Ureter (tissue), 1 donor: ENCODE data around the gene PXYLP1. TPM values are rescaled to one million over a fixed set of nuclear protein-coding genes. Genes with fewer than 3 reads are reported as not detected.
"Not testable (repeated sequence)": the region's sequence is repeated elsewhere in the genome, so short reads cannot be mapped to it uniquely, and the experiment has no call there.

Experiments used
- DNase-seq: peaks from one replicate; pipeline ENCODE4 v3.0.0-alpha.2; 2020; ENCODE audit warnings: low spot score
- total RNA-seq: library from RNA; stranded (reverse); gene quantifications from one replicate; pipeline ENCODE4 v1.2.4, GENCODE V29; 2023
- donor health status: DM: yes; HTN: yes; CAD: no.

Gene PXYLP1
- total RNA-seq, result 26.3 TPM

DNA sequence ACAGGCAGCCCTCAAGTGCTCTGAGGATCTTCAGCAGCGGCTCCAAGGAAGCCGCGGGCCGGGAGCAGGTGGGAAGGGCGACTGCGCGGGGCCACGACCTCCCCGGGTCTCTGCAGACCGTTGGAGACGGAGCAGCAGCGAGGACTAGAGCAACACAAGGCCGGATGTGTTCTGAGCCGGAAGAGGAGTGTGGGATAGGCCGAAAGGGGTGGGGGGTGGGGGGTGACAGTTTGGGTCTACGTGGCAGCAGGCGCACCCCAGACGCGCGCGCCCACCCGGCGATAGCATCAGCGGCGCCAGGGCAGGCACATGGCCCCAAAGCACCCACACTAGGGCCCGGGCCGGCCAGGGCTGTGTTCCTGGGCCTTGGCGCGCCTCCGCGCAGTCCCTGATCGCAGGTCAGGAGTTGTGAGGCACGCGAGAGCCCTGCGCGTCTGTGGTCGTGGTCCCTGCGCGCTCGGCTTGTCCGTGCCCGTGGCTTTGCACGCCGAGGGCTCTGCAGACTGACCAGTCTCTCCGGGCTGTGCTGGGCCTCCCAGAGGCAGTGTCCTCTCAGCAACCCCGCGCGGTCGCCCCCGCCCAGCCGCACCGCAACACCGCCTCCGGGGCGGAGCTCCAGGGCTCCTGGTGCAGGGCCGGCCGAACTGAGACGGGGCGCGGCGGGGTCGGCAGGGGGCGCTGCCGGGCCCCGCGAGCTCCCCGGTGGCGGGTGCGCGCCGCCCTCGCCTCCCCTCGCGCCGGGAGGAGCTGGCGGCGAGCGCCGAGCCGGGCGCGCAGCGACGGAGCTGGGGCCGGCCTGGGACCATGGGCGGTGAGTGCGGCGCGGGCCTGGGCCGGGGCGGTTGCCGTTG, at the start of gene PXYLP1:
PXYLP1 (plus strand) TSS at position 725 of the 851 bp plus-strand sequence. CDS start 28,351 bp downstream, outside the sequence.
- peak; percentile 93 for DNase-seq

DNA sequence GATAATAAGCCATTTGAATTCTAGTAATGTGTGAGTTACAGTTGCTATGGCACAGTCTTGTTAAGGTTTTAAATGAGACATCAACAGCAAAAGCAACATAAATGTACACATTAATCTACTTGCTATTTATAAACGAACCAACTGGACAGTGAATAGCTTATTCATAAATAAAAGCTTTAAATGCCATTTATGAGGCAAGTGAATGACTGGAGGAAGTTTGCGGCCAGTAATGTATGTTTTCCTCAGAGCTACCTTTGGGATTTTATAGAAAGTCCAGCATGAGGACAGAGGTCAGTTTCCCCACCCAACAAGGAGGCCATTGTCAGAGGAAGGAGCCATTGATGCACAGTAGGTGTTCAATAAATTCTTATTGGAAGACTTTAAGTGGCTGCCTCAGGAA, 48.0 kb upstream of the PXYLP1 start:
- no peak for DNase-seq

GRCh38 chr3:141184430-141184829, 47.2 kb upstream of the PXYLP1 start:
- no peak for DNase-seq

- no peak for DNase-seq
These were observed 40.4 kb upstream of the PXYLP1 start for GRCh38 chr3:141191097-141191749.

GRCh38 chr3:141192345-141192744, 39.3 kb upstream of the PXYLP1 start:
- DNase-seq, result peak; percentile 99

- no peak for DNase-seq
These were observed 38.4 kb upstream of the PXYLP1 start for GRCh38 chr3:141193066-141193830.

DNA sequence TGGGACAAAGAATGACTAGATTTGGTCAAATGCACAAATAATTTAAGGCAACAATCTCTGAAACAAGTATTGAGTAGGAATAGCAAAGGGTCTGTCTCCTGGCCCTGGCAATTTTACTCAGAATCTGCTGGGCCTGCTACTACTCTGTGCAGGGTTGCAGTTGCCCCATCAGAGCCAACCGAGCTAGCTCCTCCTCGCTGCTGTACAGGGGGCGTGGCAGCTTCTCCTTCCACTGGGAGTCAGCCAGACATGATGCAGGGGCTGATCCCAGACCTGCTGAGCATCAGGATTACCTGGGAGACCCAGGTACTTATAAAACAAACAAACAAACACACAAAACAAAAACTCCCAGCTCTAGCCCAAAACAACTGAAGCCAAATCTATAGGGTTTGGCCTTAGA, 30.5 kb upstream of the PXYLP1 start:
- DNase-seq, result no peak

- DNase-seq, result no peak
These were observed 28.9 kb upstream of the PXYLP1 start for GRCh38 chr3:141202682-141203081.

GRCh38 chr3:141203866-141204265, 27.8 kb upstream of the PXYLP1 start:
- DNase-seq, result no peak

GRCh38 chr3:141204343-141204742, 27.3 kb upstream of the PXYLP1 start:
- DNase-seq, result no peak

DNA sequence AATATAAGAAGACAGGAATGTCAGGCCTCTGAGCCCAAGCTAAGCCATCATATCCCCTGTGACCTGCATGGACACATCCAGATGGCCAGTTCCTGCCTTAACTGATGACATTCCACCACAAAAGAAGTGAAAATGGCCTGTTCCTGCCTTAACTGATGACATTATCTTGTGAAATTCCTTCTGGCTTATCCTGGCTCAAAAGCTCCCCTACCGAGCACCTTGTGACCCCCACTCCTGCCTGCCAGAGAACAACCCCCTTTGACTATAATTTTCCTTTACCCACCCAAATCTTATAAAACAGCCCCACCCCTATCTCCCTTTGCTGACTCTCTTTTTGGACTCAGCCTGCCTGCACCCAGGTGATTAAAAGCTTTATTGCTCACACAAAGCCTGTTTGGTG, 20.3 kb upstream of the PXYLP1 start:
- DNase-seq, result not testable (repeated sequence)

GRCh38 chr3:141212101-141212500, 19.5 kb upstream of the PXYLP1 start:
- DNase-seq, result no peak

- no peak for DNase-seq
These were observed 19.1 kb upstream of the PXYLP1 start for GRCh38 chr3:141212555-141212954.

GRCh38 chr3:141216975-141217374, 14.7 kb upstream of the PXYLP1 start:
- DNase-seq, result no peak

DNA sequence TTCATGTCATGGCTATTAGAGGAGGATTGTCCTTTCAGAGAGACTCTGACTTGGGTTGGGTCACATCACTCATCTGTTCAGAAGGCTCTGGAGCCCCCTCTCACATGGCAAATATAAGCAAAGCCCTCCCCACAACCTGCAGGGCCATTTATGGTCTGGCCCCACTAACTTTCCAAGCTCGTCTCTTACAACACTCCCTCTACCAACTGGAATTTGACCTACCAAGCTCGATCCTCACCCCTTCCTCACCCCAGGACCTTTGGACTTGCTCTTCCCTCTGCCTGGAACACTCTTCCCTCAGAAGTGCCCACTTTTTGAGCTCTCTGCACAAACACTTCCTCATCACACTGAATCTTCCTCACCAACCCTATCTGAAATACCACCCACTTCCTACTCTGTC, 14.2 kb upstream of the PXYLP1 start:
- no peak for DNase-seq

- no peak for DNase-seq
These were observed 13.3 kb upstream of the PXYLP1 start for GRCh38 chr3:141218162-141218835.

- no peak for DNase-seq
These were observed 12.7 kb upstream of the PXYLP1 start for GRCh38 chr3:141218926-141219325.

DNA sequence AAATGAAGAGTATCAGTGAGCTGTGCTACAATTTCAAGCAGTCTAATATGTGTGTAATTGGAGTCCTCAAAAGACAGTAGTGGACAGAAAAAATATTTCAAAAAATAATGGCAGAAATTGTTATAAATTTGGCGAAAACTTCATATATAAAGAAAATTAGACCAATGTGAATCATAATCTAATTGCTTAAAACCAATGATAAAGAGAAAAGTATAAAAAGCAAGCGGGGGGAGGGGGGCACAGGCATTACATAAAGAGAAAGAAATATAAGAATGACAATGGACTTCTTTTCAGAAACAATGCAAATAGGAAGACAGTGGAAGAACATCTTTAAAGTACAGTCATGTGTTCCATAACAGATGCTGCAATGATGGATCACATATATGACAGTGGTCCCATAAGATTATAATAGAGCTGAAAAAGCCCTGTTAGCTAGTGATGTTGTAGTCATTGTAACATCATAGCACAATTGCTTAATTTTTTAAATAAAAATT, 7.9 kb upstream of the PXYLP1 start:
- DNase-seq, result no peak

DNA sequence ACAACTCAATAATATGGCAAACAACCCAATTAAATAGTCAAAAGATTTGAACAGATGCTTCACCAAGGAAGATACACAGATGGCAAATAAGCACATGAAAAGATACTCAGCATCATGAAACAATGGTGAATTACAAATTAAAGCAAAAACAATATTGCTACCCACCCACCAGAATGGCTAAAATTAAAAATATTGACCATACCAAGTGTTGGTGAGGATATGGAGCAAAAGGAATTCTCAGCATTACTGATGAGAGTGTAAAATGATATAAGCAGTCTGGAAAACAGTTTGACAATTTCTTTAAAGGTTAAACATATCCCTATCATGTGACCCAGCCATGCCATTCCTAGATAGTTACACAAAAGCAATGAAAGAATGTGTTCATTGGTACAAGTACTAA, 5.7 kb upstream of the PXYLP1 start:
- no peak for DNase-seq

DNA sequence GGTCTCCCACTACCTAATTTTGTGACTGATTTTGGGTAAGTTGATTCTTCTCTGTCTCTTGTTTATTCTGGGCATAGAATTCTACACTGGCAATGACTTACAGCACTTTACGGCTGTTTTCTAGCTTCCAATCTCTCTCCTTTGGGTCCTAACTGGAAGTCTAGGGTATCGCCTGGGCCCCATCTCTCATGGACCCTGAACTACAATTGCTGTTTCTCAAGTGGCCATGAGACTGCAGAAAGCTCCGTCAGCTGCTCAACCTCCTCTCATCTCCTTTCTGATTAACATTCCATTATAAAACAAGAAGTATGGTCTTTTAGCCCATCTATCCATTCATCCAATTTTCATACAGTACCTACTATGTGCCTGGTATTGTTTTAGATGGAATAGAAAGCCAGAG, 4.4 kb upstream of the PXYLP1 start:
- no peak for DNase-seq

GRCh38 chr3:141227752-141228151, 3.9 kb upstream of the PXYLP1 start:
- no peak for DNase-seq

- DNase-seq, result no peak
These were observed 3.2 kb upstream of the PXYLP1 start for GRCh38 chr3:141228395-141228794.
